HG02840 (cell line): ENCODE results near the gene DOCK7.

ENCODE experiments used
- ATAC-seq: cut with Tn5 transposase; IDR thresholded peaks from one replicate; pipeline ENCODE4 v1.9.1; 2021; ENCODE audit warnings: mild to moderate bottlenecking, moderate library complexity, moderate number of reproducible peaks; ENCODE audit not compliant: unreplicated experiment, low FRiP score

Gene DOCK7

GRCh38 chr1:62462370-62462769 is 225.8 kb downstream of the DOCK7 start:
- ATAC-seq, result no peak

GRCh38 chr1:62457955-62458354 is 230.2 kb downstream of the DOCK7 start:
- no peak for ATAC-seq

- ATAC-seq, result no peak
Observed at GRCh38 chr1:62452951-62453350, 235.2 kb downstream of the DOCK7 start.

GRCh38 chr1:62450301-62450700 is 237.9 kb downstream of the DOCK7 start:
- no peak for ATAC-seq

- no peak for ATAC-seq
Observed at GRCh38 chr1:62448221-62448933, 239.8 kb downstream of the DOCK7 start.

GRCh38 chr1:62444701-62445100 is 243.5 kb downstream of the DOCK7 start:
- ATAC-seq, result no peak

GRCh38 chr1:62439652-62440371 is 248.4 kb downstream of the DOCK7 start:
- ATAC-seq, result peak; percentile 34

GRCh38 chr1:62438163-62438562 is 250.0 kb downstream of the DOCK7 start:
- no peak for ATAC-seq

- ATAC-seq, result peak; percentile 3
Observed at GRCh38 chr1:62437273-62437940, 250.8 kb downstream of the DOCK7 start.

GRCh38 chr1:62436466-62437272 is 251.5 kb downstream of the DOCK7 start, which contains the start of gene USP1:
Gene USP1 (plus strand): TSS chr1:62437049. CDS start chr1:62439868, 2,819 bp downstream.
- peak; percentile 76 for ATAC-seq

- peak; percentile 65 for ATAC-seq
Observed at GRCh38 chr1:62436039-62436465, 252.1 kb downstream of the DOCK7 start.

- ATAC-seq, result no peak
Observed at GRCh38 chr1:62435231-62436038, 252.8 kb downstream of the DOCK7 start.

- no peak for ATAC-seq
Observed at GRCh38 chr1:62434618-62435001, 253.6 kb downstream of the DOCK7 start.

GRCh38 chr1:62433861-62434617 is 254.1 kb downstream of the DOCK7 start:
- ATAC-seq, result no peak

GRCh38 chr1:62429581-62429980 is 258.6 kb downstream of the DOCK7 start:
- ATAC-seq, result no peak

GRCh38 chr1:62428351-62428750 is 259.8 kb downstream of the DOCK7 start:
- ATAC-seq, result no peak

GRCh38 chr1:62426794-62427193 is 261.4 kb downstream of the DOCK7 start:
- no peak for ATAC-seq

- no peak for ATAC-seq
Observed at GRCh38 chr1:62426237-62426636, 261.9 kb downstream of the DOCK7 start.

- ATAC-seq, result no peak
Observed at GRCh38 chr1:62425041-62425440, 263.1 kb downstream of the DOCK7 start.
